Measurements from ENCODE around the gene LONRF3. TPM values are rescaled to one million over a fixed set of nuclear protein-coding genes. Genes with fewer than 3 reads are reported as not detected.

LONRF3 gene
- polyA plus RNA-seq, 3 donors, result 0.77 to 1.1 (median 0.77) TPM

DNA sequence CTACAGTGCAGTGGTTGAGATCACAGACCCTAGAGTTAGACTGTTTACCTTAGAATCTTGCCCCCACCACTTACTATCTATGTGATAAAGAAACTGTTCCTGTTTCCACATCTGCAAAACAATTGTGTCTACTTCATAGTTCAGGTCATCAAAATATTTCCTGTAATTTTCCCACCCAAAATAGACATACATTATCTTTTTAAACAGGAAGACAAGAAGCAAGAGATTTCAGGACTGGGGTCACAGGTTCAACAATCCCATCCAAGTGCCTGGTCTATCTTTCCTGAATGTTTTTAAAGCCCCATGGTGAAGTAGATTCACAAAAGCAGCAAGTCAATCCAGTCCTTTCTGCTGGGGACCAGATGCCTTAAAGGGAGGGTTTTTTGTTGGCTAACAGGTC lies 56.6 kb downstream of the LONRF3 start:
- DNase-seq, result no peak

DNA sequence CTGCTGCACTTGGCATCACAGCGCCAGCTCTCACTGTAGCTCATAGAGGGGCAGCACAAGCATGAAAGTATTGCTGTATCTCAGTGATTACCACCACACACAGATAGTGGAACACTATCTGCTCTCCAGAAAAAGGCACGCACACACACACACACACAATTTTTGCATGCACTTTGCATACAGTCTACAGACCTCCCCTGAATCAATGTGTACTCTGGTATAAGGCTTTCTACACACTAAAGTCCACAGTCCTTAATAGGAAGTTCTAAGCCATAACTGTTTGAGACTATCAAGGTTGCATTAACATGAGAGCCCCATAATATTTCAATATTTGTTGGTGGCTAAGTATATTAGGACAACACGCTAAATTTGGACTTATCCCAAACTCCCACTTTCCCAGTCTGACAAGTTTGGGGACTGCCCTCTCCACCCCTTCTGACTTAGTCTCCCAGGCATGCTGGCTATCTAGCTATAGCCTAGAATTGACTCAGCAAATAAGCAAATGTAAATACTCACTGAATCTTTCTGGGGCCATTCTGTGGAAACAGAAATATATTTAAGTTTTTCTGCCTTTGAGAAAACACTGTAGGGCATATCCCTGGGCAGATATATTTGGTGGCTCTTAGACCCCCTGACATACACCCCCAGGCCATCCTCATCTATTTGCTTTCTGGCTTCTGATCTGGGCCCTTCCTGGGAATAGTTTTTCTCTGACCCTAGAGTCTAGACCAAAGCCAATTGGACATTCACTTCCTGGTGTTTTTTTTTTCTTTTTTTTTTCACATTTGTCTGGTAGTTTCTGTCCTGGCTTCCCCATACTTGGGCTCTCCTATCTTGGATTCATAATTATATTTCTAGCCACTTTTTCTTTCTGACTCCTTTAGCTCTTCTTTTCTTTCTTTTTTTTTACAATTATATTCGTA lies 62.0 kb downstream of the LONRF3 start:
- DNase-seq, result no peak

DNA sequence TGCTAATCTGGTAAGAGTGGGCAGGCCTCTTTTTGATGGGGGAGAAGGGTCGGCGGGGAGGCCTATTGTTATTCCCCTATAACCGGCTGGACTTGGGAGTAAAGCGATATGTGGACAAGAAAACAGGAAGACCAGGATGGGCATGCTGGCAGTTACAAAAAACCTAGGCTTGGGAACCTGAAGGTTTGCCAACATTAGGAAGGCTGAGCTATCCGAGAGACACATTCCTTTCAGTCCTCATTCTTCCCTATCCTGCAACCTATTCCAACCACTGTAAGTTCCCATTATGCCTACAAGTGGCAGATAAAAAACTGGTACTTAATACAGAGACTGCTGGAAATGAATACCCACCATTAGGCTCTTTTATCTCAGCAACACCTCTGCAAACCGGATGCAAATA lies 66.0 kb downstream of the LONRF3 start:
- DNase-seq, result no peak

DNA sequence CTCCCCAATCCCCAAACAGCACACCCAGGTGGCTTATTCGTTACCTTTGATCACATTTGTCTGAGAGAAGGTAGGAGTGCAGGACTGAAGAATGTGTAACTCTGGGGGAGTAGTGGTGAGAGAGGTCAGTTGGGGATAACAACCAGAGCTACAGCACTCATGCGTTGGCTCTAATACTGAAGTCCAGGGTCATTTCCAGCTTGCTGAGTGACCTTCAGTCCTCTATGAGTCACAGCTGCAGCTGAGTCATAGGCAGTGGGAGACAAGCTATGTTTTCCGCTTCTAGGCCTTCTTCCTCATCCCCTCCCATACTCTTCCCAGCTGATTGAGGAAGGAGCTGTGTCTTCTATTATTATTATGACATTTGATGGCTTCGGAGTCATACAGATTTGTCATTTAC lies 66.8 kb downstream of the LONRF3 start:
- DNase-seq, result peak; percentile 10

DNA sequence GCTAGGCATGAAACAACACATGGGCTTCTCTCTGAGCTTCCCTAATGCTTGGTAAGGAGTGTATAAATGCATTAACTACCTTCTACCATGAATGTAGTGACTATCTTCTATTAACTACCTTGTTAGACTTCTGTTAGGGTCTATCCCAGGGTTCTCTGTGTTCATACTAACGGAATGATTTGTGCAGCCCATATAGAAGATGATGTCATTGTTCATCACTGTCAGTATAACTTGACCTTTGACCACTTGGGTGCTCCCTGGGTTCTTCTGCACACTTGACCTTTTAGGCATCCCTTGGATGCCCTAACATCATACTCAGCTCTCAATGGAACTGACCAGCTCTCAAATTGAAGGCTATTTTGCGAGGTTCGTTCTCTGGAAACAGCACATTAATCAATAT lies 67.6 kb downstream of the LONRF3 start:
- no peak for DNase-seq

DNA sequence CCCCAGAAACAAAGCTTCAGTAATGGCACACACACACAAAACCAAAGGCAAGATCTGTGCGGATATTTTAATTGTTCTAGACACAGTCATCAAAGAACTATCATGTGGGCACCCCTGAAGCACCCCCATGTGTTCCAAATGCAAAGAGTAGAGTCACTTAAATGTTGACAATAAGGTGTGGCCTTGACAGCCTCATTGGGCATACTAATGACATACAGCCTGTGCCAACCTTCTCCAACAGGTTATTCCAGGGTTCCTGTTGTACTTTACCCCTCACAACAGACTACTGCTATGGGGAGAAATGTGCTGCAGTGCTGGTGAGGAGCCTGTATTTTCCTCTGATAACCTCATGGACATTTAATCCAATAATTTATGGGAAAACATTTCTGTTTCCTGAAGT lies 68.6 kb downstream of the LONRF3 start:
- no peak for DNase-seq

DNA sequence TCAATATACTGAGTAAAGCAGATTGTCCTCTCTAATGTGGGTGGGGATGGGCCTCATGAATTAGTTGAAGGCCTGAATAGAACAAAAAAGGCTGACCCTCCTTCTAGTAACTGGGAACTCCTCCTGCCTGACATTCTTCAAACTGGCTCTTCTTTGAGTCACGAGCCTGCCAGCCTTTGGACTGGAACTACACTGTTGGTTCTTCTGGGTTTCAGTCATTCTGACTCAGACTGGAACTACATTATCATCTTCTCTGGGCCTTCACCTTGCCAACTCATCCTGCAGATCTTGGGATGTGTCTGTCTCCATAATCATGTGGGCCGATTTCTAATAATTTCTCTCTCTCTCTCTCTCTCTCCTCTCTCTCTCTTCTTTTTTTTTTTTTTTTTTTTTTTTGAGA lies 71.5 kb downstream of the LONRF3 start:
- DNase-seq, result no peak

DNA sequence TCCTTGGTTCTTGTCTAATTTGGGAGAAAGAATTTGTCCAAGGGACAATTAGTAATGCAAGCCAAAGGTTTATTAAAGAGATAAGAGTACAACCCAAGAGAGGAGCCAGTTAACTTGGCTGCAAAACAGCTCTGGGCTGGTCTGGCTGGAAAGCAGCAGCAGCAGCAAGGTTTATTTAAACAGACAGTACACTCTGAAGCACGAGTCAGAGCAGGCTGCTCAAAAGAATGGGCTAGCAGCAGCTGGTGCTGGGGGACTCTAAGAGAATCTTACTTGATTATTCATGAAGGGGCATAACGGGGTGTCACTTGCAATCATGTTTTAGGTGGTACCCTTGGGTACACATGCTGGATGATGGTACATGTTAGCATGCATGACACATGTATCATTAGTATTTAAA lies 81.3 kb downstream of the LONRF3 start:
- no peak for DNase-seq

DNA sequence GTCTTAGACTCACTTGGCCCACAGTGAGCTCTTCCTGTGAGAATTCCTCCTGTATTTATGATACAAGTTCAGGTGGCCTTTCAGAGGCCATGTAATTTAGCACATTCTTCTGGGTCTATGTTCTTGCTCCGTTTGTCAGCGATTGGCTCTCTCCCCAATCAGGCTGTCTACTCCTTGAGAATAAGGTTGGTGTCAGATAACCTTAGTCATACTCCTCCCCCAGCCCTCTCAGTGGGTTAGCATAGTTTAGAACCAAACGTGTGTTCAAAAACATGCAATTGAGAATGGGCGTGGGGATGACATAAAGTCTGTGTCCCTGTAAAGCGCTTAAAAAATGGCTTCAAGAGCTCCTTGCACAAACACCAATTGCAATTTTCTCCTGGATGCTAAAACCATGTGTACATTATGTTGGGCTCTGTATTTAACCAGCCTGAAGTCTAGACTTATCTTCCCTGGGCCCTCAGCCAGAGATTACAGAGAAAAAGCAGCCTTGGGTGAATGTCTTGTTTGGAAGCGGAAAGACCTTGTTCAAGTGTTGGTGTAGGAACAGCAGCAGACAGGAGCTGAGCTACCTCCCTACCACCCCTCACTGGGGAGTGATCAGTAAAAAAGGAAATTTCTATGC lies 88.4 kb downstream of the LONRF3 start:
- no peak for DNase-seq

DNA sequence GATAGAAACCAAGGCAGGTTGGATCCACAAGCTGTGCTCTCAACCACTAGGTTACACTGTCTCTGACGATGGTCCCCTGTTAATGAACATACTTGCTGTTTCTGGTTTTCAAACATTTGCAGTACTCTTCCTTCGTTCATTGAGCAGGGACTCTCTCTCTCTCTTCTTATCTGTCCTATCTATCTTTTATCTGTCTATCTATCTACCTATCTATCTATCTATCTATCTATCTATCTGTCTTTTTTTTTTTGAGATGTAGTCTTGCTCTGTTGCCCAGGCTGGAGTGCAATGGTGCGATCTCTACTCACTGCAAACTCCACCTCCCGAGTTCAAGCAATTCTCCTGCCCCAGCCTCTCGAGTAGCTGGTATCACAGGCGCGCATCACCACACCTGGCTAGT lies 89.0 kb downstream of the LONRF3 start:
- DNase-seq, result no peak

DNA sequence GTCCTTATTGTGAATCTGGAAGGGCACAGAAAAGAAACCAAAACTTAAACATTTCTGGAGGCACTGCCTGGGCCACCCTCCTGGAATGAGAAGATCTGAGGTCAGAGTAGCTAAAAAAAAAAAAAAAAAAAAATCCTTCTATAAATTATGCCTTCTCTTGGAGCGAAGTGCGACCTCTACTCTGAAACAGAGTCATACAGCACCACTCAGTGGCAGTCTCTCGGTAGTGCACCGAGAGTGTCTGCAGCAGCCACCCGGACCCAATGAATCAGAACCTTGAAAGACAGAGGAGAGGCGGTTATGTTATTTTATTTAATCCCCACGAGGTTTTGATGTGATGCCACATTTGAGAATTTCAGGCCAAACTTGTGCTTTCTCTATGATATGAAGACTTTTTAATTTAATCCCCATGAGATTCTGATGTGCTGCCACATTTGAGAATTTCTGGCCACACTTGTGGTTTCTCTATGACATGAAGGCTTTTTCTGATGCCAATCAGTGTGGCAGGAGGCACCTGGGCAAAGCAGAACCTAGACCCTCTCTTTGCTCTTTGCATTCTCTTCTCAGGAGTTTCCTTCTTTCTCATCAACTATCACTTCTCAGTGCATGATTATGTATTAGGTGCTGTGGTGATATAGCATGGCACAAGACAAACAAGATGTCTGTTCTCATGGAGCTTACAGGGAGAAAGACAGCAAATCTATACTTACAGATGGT lies 92.8 kb downstream of the LONRF3 start:
- DNase-seq, result peak; percentile 37

Other genes starting within 250 kb of the LONRF3 start
- gene IL13RA1, start 247.0 kb upstream of the LONRF3 start, polyA plus RNA-seq (ENCODE audit: insufficient read length in 3 of 3), result 10 to 100 TPM; 46.3 to 51.6 (median 48.5) TPM
- gene ZCCHC12, start 150.8 kb upstream of the LONRF3 start, polyA plus RNA-seq (ENCODE audit: insufficient read length in 3 of 3), result under 1 TPM; 0.59 to 0.97 (median 0.66) TPM
- not detected for gene CT47C1, start 98.4 kb downstream of the LONRF3 start, polyA plus RNA-seq (ENCODE audit: insufficient read length in 3 of 3)
- gene KIAA1210, start 153.2 kb downstream of the LONRF3 start, polyA plus RNA-seq (ENCODE audit: insufficient read length in 3 of 3), result 1 to 10 TPM; 1.5 to 1.8 (median 1.5) TPM